ENCODE results near the gene OSTF1.

OSTF1 gene

GRCh38 chr9:75139201-75139600 lies 50.9 kb downstream of the OSTF1 start:
- Mint-ChIP-seq H3K36me3 (ENCODE audit: low read depth) (peaks cover 29% of the 10 kb centered on the region), H3K4me1 (no peaks in the 10 kb centered on the region), H3K9me3 (peaks cover 4% of the 10 kb centered on the region), H3K4me3 (no peak overlapping the region), H3K27ac (no peak overlapping the region), H3K27me3 (ENCODE audit: low read depth) (no peaks in the 10 kb centered on the region)
- TF ChIP-seq, protein P1, sequence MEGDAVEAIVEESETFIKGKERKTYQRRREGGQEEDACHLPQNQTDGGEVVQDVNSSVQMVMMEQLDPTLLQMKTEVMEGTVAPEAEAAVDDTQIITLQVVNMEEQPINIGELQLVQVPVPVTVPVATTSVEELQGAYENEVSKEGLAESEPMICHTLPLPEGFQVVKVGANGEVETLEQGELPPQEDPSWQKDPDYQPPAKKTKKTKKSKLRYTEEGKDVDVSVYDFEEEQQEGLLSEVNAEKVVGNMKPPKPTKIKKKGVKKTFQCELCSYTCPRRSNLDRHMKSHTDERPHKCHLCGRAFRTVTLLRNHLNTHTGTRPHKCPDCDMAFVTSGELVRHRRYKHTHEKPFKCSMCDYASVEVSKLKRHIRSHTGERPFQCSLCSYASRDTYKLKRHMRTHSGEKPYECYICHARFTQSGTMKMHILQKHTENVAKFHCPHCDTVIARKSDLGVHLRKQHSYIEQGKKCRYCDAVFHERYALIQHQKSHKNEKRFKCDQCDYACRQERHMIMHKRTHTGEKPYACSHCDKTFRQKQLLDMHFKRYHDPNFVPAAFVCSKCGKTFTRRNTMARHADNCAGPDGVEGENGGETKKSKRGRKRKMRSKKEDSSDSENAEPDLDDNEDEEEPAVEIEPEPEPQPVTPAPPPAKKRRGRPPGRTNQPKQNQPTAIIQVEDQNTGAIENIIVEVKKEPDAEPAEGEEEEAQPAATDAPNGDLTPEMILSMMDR (IDR thresholded peaks at IDR 0.05; ENCODE audit: unreplicated experiment in 3 of 3) = no peak

DNA sequence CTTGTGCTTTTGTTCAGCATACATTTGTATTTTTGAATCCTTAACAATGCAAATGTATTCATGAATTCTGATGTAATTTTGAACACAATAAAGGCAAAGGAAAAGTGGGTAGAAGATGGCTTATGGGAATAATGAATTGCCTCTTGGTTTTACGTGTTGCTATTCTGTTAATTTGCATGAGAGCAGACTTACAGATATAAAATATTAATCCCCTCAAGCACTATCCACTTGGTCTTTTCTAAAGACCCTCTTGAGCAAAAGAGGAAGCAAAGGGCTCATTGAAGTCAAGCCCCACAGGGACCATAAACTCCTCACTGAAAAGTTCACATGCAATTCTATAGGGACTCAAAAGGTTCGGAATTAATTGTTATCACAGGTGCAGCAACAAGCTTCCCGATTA lies 51.9 kb downstream of the OSTF1 start:
- TF ChIP-seq, protein P1 (IDR thresholded peaks at IDR 0.05; ENCODE audit: unreplicated experiment in 3 of 3) = no peak
- Mint-ChIP-seq H3K27ac (no peak overlapping the region), H3K9me3 (peaks cover 12% of the 10 kb centered on the region), H3K4me1 (no peaks in the 10 kb centered on the region), H3K27me3 (ENCODE audit: low read depth) (no peaks in the 10 kb centered on the region), H3K36me3 (ENCODE audit: low read depth) (peaks cover 39% of the 10 kb centered on the region), H3K4me3 (no peak overlapping the region)

DNA sequence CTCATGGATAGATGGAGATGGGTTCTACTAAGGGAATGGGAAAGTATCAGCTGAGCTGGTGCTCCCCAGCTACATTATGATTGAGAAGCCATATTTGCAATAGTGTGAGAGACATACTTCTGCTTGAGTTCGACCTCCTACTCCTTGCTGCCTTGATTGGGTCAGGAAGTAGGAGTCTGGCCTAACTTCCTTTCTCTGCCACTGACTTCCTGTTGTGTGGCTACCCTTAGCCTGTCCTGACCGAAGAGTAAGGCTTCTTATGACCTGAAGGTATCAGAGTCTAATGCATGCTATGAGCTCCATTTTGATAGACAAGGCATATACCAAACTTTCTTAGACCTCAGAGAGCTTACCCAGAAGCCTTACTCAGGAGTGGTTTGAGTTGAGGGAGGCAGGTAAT lies 53.9 kb downstream of the OSTF1 start:
- no peaks in the 10 kb centered on the region for H3K27me3 Mint-ChIP-seq (ENCODE audit: low read depth)
- H3K4me3 Mint-ChIP-seq = no peak overlapping the region
- H3K9me3 Mint-ChIP-seq = peaks cover 12% of the 10 kb centered on the region
- H3K36me3 Mint-ChIP-seq (ENCODE audit: low read depth) = peaks cover 37% of the 10 kb centered on the region
- TF ChIP-seq, protein P1 (IDR thresholded peaks at IDR 0.05; ENCODE audit: unreplicated experiment in 3 of 3) = no peak
- H3K4me1 Mint-ChIP-seq = no peaks in the 10 kb centered on the region
- no peak overlapping the region for H3K27ac Mint-ChIP-seq

- TF ChIP-seq, protein P1 (IDR thresholded peaks at IDR 0.05; ENCODE audit: unreplicated experiment in 3 of 3) = no peak
- Mint-ChIP-seq H3K9me3 (peaks cover 12% of the 10 kb centered on the region), H3K36me3 (ENCODE audit: low read depth) (peaks cover 27% of the 10 kb centered on the region), H3K27ac (no peak overlapping the region), H3K4me1 (peaks cover 20% of the 10 kb centered on the region), H3K27me3 (ENCODE audit: low read depth) (no peaks in the 10 kb centered on the region), H3K4me3 (no peak overlapping the region)
Observed at GRCh38 chr9:75146229-75146628, 57.9 kb downstream of the OSTF1 start.

- H3K27me3 Mint-ChIP-seq (ENCODE audit: low read depth) = no peaks in the 10 kb centered on the region
Observed at GRCh38 chr9:75147638-75148037, 59.3 kb downstream of the OSTF1 start.

GRCh38 chr9:75148561-75148960 lies 60.2 kb downstream of the OSTF1 start:
- H3K27me3 Mint-ChIP-seq (ENCODE audit: low read depth) = no peaks in the 10 kb centered on the region
- H3K27ac Mint-ChIP-seq = peak overlapping the region; percentile 73 to 90 (median 90)
- H3K9me3 Mint-ChIP-seq = peaks cover 12% of the 10 kb centered on the region
- TF ChIP-seq, protein P1 (IDR thresholded peaks at IDR 0.05; ENCODE audit: unreplicated experiment in 3 of 3) = no peak
- peaks cover 20% of the 10 kb centered on the region for H3K4me1 Mint-ChIP-seq
- H3K4me3 Mint-ChIP-seq = no peak overlapping the region
- peaks cover 17% of the 10 kb centered on the region for H3K36me3 Mint-ChIP-seq (ENCODE audit: low read depth)

More at GRCh38 chr9:75147638-75148037, 59.3 kb downstream of the OSTF1 start:
- H3K27ac Mint-ChIP-seq = peak overlapping the region in 2 of 3 experiments; percentile 90
- H3K4me3 Mint-ChIP-seq = no peak overlapping the region
- H3K9me3 Mint-ChIP-seq = peaks cover 12% of the 10 kb centered on the region
- H3K36me3 Mint-ChIP-seq (ENCODE audit: low read depth) = peaks cover 21% of the 10 kb centered on the region
- H3K4me1 Mint-ChIP-seq = peaks cover 20% of the 10 kb centered on the region
- TF ChIP-seq, protein P1 (IDR thresholded peaks at IDR 0.05; ENCODE audit: unreplicated experiment in 3 of 3) = no peak
